HepG2 (cell line): Measurements from ENCODE around the gene CYP4A22. TPM values are rescaled to one million over a fixed set of nuclear protein-coding genes. Genes with fewer than 3 reads are reported as not detected.

Experiments used
- CBX1 ChIP-seq: IDR thresholded peaks from one replicate; pipeline ENCODE4 v1.6.1; 2016; ENCODE audit warnings: antibody characterized with exemption, low read depth
- JUNB ChIP-seq: sonication (generic); formaldehyde crosslinking; IDR thresholded peaks from 2 replicates; pipeline ENCODE4 v1.8.0; 2022; ENCODE audit warnings: missing genetic modification reagents, mild to moderate bottlenecking, borderline replicate concordance
- JUND ChIP-seq: sonication (generic); formaldehyde crosslinking; IDR thresholded peaks from 2 replicates; pipeline ENCODE4 v1.8.0; 2022; ENCODE audit warnings: mild to moderate bottlenecking, missing genetic modification reagents
- KLF13 ChIP-seq: sonication (generic); formaldehyde crosslinking; IDR thresholded peaks from 2 replicates; pipeline ENCODE4 v1.4.0; 2020; ENCODE audit warnings: mild to moderate bottlenecking, missing genetic modification reagents
- NFIC ChIP-seq: IDR thresholded peaks from 2 replicates; pipeline ENCODE4 v1.6.1; 2012; ENCODE audit warnings: mild to moderate bottlenecking, low read length, inconsistent platforms
- NONO ChIP-seq, 2 experiments: fragments of 450-650 bp in 1 of 2; sonication (generic) in 1 of 2; formaldehyde crosslinking in 1 of 2; IDR thresholded peaks in 1 of 2; conservative IDR thresholded peaks in 1 of 2; 2 replicates each; pipeline versions ENCODE4 v1.6.1 to v1.8.0; 2017 to 2022; ENCODE audit warnings: mild to moderate bottlenecking in 1 of 2, missing genetic modification reagents in 1 of 2, moderate library complexity in 1 of 2
- RARG ChIP-seq: sonication (generic); formaldehyde crosslinking; IDR thresholded peaks from 2 replicates; pipeline ENCODE4 v1.4.0; 2020; ENCODE audit warnings: low read depth, mild to moderate bottlenecking, missing genetic modification reagents
- RBAK ChIP-seq: sonication (generic); formaldehyde crosslinking; IDR thresholded peaks from 2 replicates; pipeline ENCODE4 v1.5.1; 2020; ENCODE audit warnings: mild to moderate bottlenecking, missing genetic modification reagents
- REL ChIP-seq: sonication (generic); formaldehyde crosslinking; conservative IDR thresholded peaks from 2 replicates; pipeline ENCODE4 v1.8.0; 2022; ENCODE audit warnings: mild to moderate bottlenecking, missing genetic modification reagents, moderate library complexity
- RFX5 ChIP-seq: IDR thresholded peaks from 2 replicates; pipeline ENCODE4 v1.6.1; 2011; ENCODE audit warnings: low read depth, low read length, improper control_type of control experiment
- SP2 ChIP-seq: sonication (generic); formaldehyde crosslinking; IDR thresholded peaks from 2 replicates; pipeline ENCODE4 v1.5.1; 2020; ENCODE audit warnings: mild to moderate bottlenecking, missing genetic modification reagents
- SUZ12 ChIP-seq: fragments of 150-350 bp; IDR thresholded peaks from 2 replicates; pipeline ENCODE4 v1.6.1; 2014; ENCODE audit warnings: low read depth, low read length
- WIZ ChIP-seq: sonication (generic); formaldehyde crosslinking; IDR thresholded peaks from 2 replicates; pipeline ENCODE4 v1.5.1; 2020; ENCODE audit warnings: mild to moderate bottlenecking, missing genetic modification reagents
- ZNF232 ChIP-seq: sonication (generic); formaldehyde crosslinking; IDR thresholded peaks from 2 replicates; pipeline ENCODE4 v1.4.0; 2020; ENCODE audit warnings: missing genetic modification reagents, borderline replicate concordance
- ZNF644 ChIP-seq: IDR thresholded peaks from 2 replicates; pipeline ENCODE4 v1.6.1; 2016; ENCODE audit warnings: low read depth
- ZNF660 ChIP-seq: sonication (generic); formaldehyde crosslinking; IDR thresholded peaks from 2 replicates; pipeline ENCODE4 v1.5.1; 2020; ENCODE audit warnings: mild to moderate bottlenecking, low read depth, missing genetic modification reagents, borderline replicate concordance
- ZNF720 ChIP-seq: sonication (generic); formaldehyde crosslinking; IDR thresholded peaks from 2 replicates; pipeline ENCODE4 v1.4.0; 2020; ENCODE audit warnings: missing genetic modification reagents
- ZNF724P ChIP-seq: sonication (generic); formaldehyde crosslinking; IDR thresholded peaks from 2 replicates; pipeline ENCODE4 v1.8.0; 2022; ENCODE audit warnings: missing genetic modification reagents, borderline replicate concordance
- polyA plus RNA-seq, 8 experiments: library from polyadenylated mRNA; depleted of rRNA in 3 of 8; stranded (reverse) in 7 of 8; unstranded in 1 of 8; fragments of >200 nt; fragmentation: Illumina TruSeq in 4 of 8; extraction: Trizol in 4 of 8; gene quantifications; 2 replicates each; pipeline versions ENCODE4 v1.2.1 to v1.2.3, GENCODE V29; 2011 to 2016; ENCODE audit warnings: low read depth in 4 of 8, missing spikeins in 1 of 8, mixed read lengths in 1 of 8; ENCODE audit not compliant: insufficient read depth in 1 of 8
- total RNA-seq, 5 experiments: library from RNA; depleted of rRNA; stranded (reverse); fragments of >200 nt; fragmentation: Illumina TruSeq; extraction: Trizol; gene quantifications; 2 replicates each; pipeline ENCODE4 v1.2.3, GENCODE V29; 2016; ENCODE audit warnings: low read depth in 1 of 5
- TF ChIP-seq, protein P1 (sequence below): sonication (generic); formaldehyde crosslinking; IDR thresholded peaks from 2 replicates; pipeline ENCODE4 v1.5.1; 2020; ENCODE audit warnings: missing genetic modification reagents, mild to moderate bottlenecking, borderline replicate concordance
- TF ChIP-seq, protein P2 (sequence below): sonication (generic); formaldehyde crosslinking; IDR thresholded peaks from 2 replicates; pipeline ENCODE4 v1.4.0; 2020; ENCODE audit warnings: missing genetic modification reagents, borderline replicate concordance
- TF ChIP-seq, protein P3 (sequence below): IDR thresholded peaks from 2 replicates; pipeline ENCODE4 v1.6.1; 2016; ENCODE audit warnings: missing biosample characterization, missing genetic modification reagents, low read depth
- TF ChIP-seq, protein P4 (sequence below): sonication (generic); formaldehyde crosslinking; IDR thresholded peaks from 2 replicates; pipeline ENCODE4 v1.8.1; 2023; ENCODE audit warnings: missing genetic modification reagents, mild to moderate bottlenecking, borderline replicate concordance

CYP4A22 gene
- total and polyA plus RNA-seq, 2 of the 13 experiments (the other 11 are each of a cell fraction or from before 2014, with no cell fraction given) = not detected

DNA sequence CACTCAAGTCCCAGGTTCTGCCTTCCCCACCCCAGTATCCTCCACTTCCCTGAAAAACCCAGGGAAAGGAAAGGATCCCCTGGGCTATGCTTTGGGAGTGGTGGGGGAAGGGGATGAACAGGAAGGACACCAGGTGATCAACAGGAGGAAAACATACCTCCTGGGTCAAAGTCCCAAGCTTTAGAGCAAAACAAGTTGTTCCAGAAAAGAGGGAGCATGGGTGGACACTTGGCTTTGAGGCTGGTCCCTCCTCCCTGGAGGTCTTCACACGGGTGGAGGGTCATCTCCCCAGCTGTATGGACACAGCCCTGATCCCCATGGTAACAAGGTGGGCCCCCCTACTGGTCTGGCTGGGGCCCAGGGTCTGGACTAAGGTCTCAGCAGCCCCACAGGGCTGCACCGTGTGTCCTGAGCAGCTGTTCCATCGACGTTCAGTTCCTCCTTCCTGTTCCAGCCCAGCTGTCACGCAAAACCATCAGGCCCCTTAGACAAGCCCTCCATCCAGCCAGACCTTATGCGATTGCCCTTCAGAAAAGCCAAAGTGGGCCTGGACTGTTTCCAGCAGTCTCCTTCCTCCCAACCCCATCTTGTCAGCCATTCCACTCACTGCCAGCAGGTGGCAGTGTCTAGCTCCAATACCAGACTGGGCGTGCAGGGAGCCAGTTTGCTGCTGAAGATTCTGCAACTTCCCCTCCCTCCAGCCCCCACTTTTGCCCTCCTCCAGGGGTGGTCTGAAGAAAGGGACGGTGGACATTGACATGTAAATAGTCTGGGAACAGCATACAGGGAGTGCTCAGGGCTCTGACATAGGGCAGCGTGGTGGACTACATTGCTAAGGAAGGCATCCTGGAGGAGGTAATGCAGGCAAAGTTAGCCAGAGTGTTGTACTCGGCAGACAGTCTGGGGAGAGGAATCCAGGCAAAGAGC lies 55.5 kb downstream of the CYP4A22 start (continued):
- TF ChIP-seq ZNF724P (CRISPR knock-in tag) = no peak
- TF ChIP-seq KLF13 (CRISPR knock-in tag) = no peak
- TF ChIP-seq RFX5 = no peak
- TF ChIP-seq JUNB = no peak
- TF ChIP-seq ZNF720 (CRISPR knock-in tag) = no peak
- TF ChIP-seq, protein P1, sequence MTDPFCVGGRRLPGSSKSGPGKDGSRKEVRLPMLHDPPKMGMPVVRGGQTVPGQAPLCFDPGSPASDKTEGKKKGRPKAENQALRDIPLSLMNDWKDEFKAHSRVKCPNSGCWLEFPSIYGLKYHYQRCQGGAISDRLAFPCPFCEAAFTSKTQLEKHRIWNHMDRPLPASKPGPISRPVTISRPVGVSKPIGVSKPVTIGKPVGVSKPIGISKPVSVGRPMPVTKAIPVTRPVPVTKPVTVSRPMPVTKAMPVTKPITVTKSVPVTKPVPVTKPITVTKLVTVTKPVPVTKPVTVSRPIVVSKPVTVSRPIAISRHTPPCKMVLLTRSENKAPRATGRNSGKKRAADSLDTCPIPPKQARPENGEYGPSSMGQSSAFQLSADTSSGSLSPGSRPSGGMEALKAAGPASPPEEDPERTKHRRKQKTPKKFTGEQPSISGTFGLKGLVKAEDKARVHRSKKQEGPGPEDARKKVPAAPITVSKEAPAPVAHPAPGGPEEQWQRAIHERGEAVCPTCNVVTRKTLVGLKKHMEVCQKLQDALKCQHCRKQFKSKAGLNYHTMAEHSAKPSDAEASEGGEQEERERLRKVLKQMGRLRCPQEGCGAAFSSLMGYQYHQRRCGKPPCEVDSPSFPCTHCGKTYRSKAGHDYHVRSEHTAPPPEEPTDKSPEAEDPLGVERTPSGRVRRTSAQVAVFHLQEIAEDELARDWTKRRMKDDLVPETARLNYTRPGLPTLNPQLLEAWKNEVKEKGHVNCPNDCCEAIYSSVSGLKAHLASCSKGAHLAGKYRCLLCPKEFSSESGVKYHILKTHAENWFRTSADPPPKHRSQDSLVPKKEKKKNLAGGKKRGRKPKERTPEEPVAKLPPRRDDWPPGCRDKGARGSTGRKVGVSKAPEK (CRISPR knock-in tag) = 0 out of 2 replicates have a peak, but pooled peaks have one; percentile 19
- TF ChIP-seq, protein P2, sequence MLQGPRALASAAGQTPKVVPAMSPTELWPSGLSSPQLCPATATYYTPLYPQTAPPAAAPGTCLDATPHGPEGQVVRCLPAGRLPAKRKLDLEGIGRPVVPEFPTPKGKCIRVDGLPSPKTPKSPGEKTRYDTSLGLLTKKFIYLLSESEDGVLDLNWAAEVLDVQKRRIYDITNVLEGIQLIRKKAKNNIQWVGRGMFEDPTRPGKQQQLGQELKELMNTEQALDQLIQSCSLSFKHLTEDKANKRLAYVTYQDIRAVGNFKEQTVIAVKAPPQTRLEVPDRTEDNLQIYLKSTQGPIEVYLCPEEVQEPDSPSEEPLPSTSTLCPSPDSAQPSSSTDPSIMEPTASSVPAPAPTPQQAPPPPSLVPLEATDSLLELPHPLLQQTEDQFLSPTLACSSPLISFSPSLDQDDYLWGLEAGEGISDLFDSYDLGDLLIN (CRISPR knock-in tag) = 0 out of 2 replicates have a peak, but pooled peaks have one; percentile 57
- no peak for TF ChIP-seq SUZ12
- TF ChIP-seq RBAK = no peak
- TF ChIP-seq SP2 (CRISPR knock-in tag) = 0 out of 2 replicates have a peak, but pooled peaks have one; percentile 15
- TF ChIP-seq ZNF644 (CRISPR knock-in tag) = no peak
- no peak for TF ChIP-seq RARG (CRISPR knock-in tag)
- TF ChIP-seq ZNF660 = no peak
- no peak for TF ChIP-seq REL (CRISPR knock-in tag)
- peak; percentile 80 for TF ChIP-seq ZNF232 (CRISPR knock-in tag)
- no peak for TF ChIP-seq JUND
- TF ChIP-seq WIZ (CRISPR knock-in tag) = no peak
- TF ChIP-seq, protein P3, sequence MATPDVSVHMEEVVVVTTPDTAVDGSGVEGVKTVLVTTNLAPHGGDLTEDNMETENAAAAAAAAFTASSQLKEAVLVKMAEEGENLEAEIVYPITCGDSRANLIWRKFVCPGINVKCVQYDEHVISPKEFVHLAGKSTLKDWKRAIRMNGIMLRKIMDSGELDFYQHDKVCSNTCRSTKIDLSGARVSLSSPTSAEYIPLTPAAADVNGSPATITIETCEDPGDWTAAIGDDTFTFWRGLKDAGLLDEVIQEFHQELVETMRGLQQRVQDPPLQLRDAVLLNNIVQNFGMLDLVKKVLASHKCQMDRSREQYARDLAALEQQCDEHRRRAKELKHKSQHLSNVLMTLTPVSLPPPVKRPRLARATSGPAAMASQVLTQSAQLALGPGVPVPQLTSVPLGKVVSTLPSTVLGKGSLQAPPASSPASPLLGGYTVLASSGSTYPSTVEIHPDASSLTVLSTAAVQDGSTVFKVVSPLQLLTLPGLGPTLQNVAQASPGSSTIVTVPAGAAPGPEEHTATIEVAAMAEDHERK (CRISPR knock-in tag) = no peak
- TF ChIP-seq, protein P4, sequence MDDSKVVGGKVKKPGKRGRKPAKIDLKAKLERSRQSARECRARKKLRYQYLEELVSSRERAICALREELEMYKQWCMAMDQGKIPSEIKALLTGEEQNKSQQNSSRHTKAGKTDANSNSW (CRISPR knock-in tag) = no peak
- TF ChIP-seq CBX1 = peak; percentile 65
- no peak for TF ChIP-seq NONO (IDR thresholded peaks at IDR 0.05)
- peak; percentile 71 for TF ChIP-seq NONO (CRISPR knock-in tag; conservative IDR thresholded peaks at IDR 0.05)
- peak; percentile 48; the same call in 1 of the 2 replicates for TF ChIP-seq NFIC
